Smooth muscle cell (in vitro differentiated cells): ENCODE measurements around the gene C13orf46. TPM values are rescaled to one million over a fixed set of nuclear protein-coding genes. Genes with fewer than 3 reads are reported as not detected.

ENCODE experiments used
- DNase-seq: peaks from one replicate; lab custom pipeline; 2025; ENCODE audit not compliant: unreplicated experiment; lab: John Stamatoyannopoulos, UW
- H2AFZ ChIP-seq: fragments of 200-600 bp; sonication (generic); 2 replicates; pipeline ENCODE4 v1.6.0; 2016; ENCODE audit warnings: antibody characterized with exemption, low read depth, mild to moderate bottlenecking
- H3F3A ChIP-seq: fragments of 200-600 bp; sonication (generic); 2 replicates; pipeline ENCODE4 v1.6.0; 2017; ENCODE audit warnings: antibody characterized with exemption, low read depth
- H3K27ac ChIP-seq: fragments of 200-600 bp; sonication (generic); 2 replicates; pipeline ENCODE4 v1.5.1; 2016; ENCODE audit warnings: low read depth, mild to moderate bottlenecking
- H3K27me3 ChIP-seq: fragments of 200-600 bp; sonication (generic); 2 replicates; pipeline ENCODE4 v1.6.1; 2016; ENCODE audit warnings: low read depth, mild to moderate bottlenecking
- H3K36me3 ChIP-seq: fragments of 200-600 bp; sonication (generic); 2 replicates; pipeline ENCODE4 v1.5.1; 2016; ENCODE audit warnings: low read depth
- H3K4me1 ChIP-seq: fragments of 200-600 bp; sonication (generic); 2 replicates; pipeline ENCODE4 v1.5.1; 2016; ENCODE audit warnings: low read depth
- H3K4me2 ChIP-seq: fragments of 200-600 bp; sonication (generic); 2 replicates; pipeline ENCODE4 v1.6.0; 2016; ENCODE audit warnings: mild to moderate bottlenecking
- H3K4me3 ChIP-seq: fragments of 200-600 bp; sonication (generic); 2 replicates; pipeline ENCODE4 v1.5.1; 2016; ENCODE audit warnings: mild to moderate bottlenecking
- H3K79me2 ChIP-seq: fragments of 200-600 bp; sonication (generic); 2 replicates; pipeline ENCODE4 v1.6.0; 2016; ENCODE audit warnings: low read depth, mild to moderate bottlenecking
- H3K9ac ChIP-seq: fragments of 200-600 bp; sonication (generic); 2 replicates; pipeline ENCODE4 v1.6.0; 2016; ENCODE audit warnings: low read depth
- H3K9me3 ChIP-seq: fragments of 200-600 bp; sonication (generic); replicated peaks from 2 replicates; pipeline ENCODE4 v1.5.1; 2016; ENCODE audit warnings: low read depth
- H4K20me1 ChIP-seq: fragments of 200-600 bp; sonication (generic); 2 replicates; pipeline ENCODE4 v1.6.0; 2016; ENCODE audit warnings: low read depth
- CTCF ChIP-seq: fragments of 200-600 bp; sonication (generic); IDR thresholded peaks from 2 replicates; pipeline ENCODE4 v1.5.1; 2017; ENCODE audit warnings: borderline replicate concordance, mild to moderate bottlenecking, antibody characterized with exemption; ENCODE audit not compliant: insufficient read depth, poor library complexity, severe bottlenecking
- WGBS: methylation state at CpG from one replicate; pipeline ENCODE4 v1.1.7; 2016; ENCODE audit warnings: low lambda C conversion rate; 5-methylcytosine and 5-hydroxymethylcytosine counted together
- polyA plus RNA-seq: library from polyadenylated mRNA; unstranded; fragments of >200 nt; fragmentation: Nextera tagmentation; extraction: Ambion mirVana; gene quantifications from 2 replicates; pipeline ENCODE4 v1.2.1, GENCODE V29; 2016
- total RNA-seq: library from RNA; depleted of rRNA; stranded (reverse); fragments of >200 nt; gene quantifications from 2 replicates; pipeline ENCODE4 v1.2.3, GENCODE V29; 2014

Gene C13orf46
- total and polyA plus RNA-seq, 2 experiments from 2014 or later, result 0.26 to 5.8 TPM

DNA sequence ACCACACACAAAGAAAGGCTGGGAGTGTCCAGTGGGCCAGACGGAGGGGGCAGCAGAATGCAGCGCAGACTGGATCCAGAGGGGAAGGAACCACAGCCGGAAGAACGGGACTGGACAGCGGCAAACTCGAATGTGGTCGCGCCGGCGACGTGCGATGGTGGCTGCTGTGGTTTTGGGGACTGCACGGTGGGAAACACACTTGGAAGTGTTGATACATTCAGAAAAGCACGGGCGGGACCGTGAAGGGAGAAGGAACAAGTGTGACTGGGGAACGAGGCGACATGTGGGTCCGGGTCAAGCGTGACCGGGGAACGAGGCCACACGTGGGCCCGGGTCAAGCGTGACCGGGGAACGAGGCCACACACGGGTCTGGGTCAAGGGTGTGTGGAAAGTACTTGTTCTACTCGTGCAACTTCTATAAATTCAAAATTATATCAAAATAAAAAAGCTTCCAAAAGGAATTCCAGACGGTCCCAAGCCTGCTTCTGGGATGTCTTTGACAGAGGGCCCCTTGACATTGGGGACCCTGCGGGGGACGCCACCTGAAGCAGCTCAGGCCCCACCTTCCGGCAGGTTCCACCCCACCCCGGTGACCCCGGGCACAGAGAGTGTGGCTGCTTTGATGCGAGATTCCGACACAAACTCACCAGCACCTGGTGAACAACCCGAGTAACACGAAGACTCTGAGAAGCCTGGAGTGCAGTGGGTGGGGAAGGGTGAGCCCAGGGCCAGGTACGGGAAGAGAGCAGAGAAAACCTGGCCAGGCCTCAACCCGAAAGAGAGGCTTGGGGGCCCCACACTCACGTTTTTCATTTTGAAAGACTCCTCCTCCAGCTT, 25.1 kb upstream of the C13orf46 start:
- H3K79me2 ChIP-seq, result no peaks in the 10 kb centered on the region
- no peak for DNase-seq
- no peak overlapping the region for H3K9ac ChIP-seq
- no peaks in the 10 kb centered on the region for H3F3A ChIP-seq
- no peaks in the 10 kb centered on the region for H3K36me3 ChIP-seq
- no peaks in the 10 kb centered on the region for H3K4me1 ChIP-seq
- H3K9me3 ChIP-seq, result no peaks in the 10 kb centered on the region
- no peak overlapping the region for H2AFZ ChIP-seq
- H3K27me3 ChIP-seq, result no peaks in the 10 kb centered on the region
- H3K27ac ChIP-seq, result no peak overlapping the region
- H3K4me3 ChIP-seq, result no peak overlapping the region
- H3K4me2 ChIP-seq, result no peak overlapping the region
- WGBS, result 93% methylated on average over 39 of the region's 42 CpGs
- H4K20me1 ChIP-seq, result no peaks in the 10 kb centered on the region
- no peak for TF ChIP-seq CTCF

- no peak for TF ChIP-seq CTCF
- no peaks in the 10 kb centered on the region for H3K9me3 ChIP-seq
- WGBS, result 97% methylated on average over 27 of the region's 29 CpGs
- no peak overlapping the region for H3K9ac ChIP-seq
- H3K27ac ChIP-seq, result no peak overlapping the region
- no peak overlapping the region for H3K4me3 ChIP-seq
- H3K4me2 ChIP-seq, result no peak overlapping the region
- no peak for DNase-seq
- H4K20me1 ChIP-seq, result no peaks in the 10 kb centered on the region
- no peaks in the 10 kb centered on the region for H3K4me1 ChIP-seq
- H3K36me3 ChIP-seq, result no peaks in the 10 kb centered on the region
- no peaks in the 10 kb centered on the region for H3F3A ChIP-seq
- no peaks in the 10 kb centered on the region for H3K79me2 ChIP-seq
- H2AFZ ChIP-seq, result no peak overlapping the region
- H3K27me3 ChIP-seq, result no peaks in the 10 kb centered on the region
Measured at GRCh38 chr13:113997845-113998751, 24.2 kb upstream of the C13orf46 start.

DNA sequence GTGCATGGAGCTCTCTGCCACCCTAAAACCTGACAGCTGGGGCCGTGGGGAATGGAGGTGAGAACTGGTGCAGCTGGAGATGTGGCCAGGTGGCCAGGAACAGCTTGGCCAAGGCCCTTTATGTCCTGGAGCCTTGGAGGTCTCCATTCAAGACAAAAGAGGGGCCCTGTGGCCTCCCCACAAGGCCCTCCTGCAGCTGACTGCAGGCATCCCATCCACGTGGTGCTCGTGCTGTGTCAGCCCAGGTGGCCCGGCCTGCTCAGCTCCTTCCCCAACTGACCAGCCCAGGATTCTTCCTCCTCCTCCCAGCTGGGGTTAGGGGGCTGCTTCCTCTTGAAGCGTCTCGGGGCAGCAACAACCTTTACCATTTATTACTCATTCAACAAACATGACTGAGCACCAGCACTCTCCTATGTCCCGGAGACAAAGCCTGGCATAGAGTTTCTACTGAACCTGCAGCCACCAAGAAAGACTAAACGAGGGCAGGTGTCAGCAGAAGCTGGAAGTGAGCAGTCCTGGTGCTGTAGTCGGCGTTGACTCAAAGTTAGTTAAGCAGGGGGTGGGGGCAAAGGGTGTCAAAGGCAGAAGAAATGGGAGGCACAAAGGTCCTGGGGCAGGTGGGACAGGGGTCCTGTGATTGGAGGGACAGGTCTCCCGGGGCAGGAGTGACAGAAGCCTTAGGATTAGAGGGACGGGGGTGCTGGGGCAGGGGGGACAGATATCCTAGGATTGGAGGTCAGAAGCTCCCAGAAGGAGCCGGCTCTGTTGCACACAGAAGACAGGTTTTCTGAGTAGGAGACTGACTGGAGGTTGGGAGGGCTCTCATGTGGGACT, 23.3 kb upstream of the C13orf46 start:
- no peaks in the 10 kb centered on the region for H4K20me1 ChIP-seq
- H3K27ac ChIP-seq, result no peak overlapping the region
- H2AFZ ChIP-seq, result no peak overlapping the region
- H3K27me3 ChIP-seq, result no peaks in the 10 kb centered on the region
- no peaks in the 10 kb centered on the region for H3K9me3 ChIP-seq
- no peaks in the 10 kb centered on the region for H3F3A ChIP-seq
- no peak overlapping the region for H3K4me3 ChIP-seq
- no peaks in the 10 kb centered on the region for H3K36me3 ChIP-seq
- no peaks in the 10 kb centered on the region for H3K4me1 ChIP-seq
- TF ChIP-seq CTCF, result no peak
- H3K79me2 ChIP-seq, result no peaks in the 10 kb centered on the region
- no peak for DNase-seq
- no peak overlapping the region for H3K4me2 ChIP-seq
- no peak overlapping the region for H3K9ac ChIP-seq
- WGBS, result 90% methylated on average over 12 of the region's 13 CpGs
